ENCODE data around the gene SIGLECL1. TPM values are rescaled to one million over a fixed set of nuclear protein-coding genes. Genes with fewer than 3 reads are reported as not detected.

Gene SIGLECL1
- polyA plus RNA-seq, 3 donors: not detected

DNA sequence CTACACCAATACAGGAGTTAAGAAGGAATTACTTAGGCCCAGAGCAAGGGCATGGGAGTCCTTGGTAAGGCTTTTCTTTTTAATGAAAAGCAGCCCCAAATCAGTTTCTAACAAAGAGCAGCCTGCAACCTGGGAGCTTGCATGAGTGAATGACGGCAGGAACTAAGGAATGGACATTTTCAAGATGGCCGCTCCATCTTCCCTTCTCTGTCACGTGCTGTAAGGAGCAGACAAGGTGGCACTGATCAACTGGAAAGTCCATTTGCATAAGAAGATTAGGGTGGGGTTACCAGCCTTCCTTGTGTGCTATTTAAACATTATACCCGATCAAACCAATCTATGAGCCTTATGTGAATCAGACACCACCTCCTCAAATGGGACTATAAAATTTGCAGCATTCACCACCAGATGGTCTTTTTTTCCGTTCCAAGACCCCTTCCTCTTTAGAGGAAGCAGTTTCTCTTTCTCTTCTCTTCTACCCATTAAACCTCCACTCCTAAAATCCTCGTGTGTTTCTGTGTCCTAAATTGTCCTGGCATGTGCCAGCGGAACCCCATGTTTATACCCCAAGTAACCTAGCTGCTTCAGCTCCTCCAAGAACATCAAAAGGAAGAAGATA, 2.8 kb upstream of the SIGLECL1 start:
- no peak overlapping the region for H3K27ac ChIP-seq (ENCODE audit: low read depth, low read length)
- WGBS, 3 donors: 71 to 73% (median 72%) methylated on average over 7 of the region's 7 CpGs

- WGBS, 3 donors: 72 to 87% (median 78%) methylated on average over 9 of the region's 9 CpGs
- no peak overlapping the region for H3K27ac ChIP-seq (ENCODE audit: low read depth, low read length)
Measured at GRCh38 chr19:51251468-51251820, 564 bp downstream of the SIGLECL1 start.

DNA sequence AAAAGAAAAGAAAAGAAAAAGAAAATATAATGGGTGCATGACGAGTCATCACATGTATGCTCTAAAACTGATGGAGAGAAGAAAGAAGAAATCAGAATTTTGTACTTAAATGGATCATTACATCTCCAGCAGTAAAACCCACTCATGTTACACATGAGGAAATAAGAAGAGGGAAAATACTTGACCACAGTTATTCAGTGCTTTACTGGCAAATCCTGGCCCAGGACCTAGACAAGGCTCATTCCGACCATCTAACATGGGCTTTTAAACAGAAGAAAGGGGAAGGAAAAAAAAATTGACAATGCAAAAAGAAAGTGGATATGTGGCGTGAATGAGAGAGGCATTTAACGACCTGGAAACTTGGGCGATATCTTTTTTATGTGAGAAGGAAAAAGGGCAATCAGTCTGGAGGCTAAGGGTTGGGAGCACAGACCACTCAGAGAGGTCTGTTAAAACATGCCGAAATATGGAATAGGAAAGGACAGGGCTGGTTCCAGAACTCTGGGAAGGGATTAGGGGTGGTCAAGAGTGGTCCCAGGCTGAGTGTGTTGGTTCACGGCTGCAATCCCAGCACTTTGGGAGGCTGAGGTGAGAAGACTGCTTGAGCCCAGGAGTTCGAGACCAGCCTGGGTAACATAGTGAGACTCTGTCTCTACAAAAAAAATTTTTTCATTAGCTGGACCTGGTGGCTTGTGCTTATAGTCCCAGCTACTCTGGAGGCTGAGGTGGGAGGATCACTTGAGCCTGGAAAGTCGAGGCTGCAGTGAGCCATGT, 1.6 kb downstream of the SIGLECL1 start:
- H3K27ac ChIP-seq (ENCODE audit: low read depth, low read length): no peak overlapping the region
- 71 to 75% (median 72%) methylated on average over 9 of the region's 9 CpGs for WGBS, 3 donors

GRCh38 chr19:51253088-51253806, 2.4 kb downstream of the SIGLECL1 start:
- H3K27ac ChIP-seq (ENCODE audit: low read depth, low read length): no peak overlapping the region
- 80 to 100% (median 82%) methylated on average over 1 of the region's 1 CpG for WGBS, 3 donors

DNA sequence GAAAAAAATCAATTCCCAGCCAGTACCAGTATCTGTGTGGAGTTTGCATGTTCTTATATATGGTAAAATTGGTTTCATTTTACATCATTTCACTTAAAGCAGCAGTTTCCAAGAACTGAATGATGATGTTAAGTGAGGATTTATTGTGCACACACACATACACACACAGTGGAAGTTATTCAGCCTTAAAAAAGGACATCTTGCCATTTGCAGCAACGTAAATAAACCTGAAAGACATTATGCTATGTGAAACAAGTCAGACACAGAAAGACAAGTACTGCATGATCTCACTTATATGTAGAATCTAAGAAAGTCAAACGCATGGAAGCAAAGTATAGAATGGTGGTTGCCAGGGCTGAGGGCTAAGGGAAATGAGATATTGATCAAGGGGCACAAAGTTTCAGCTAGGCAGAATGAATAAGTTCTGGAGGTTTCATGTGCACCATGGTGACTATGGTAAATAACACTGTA, 5.3 kb downstream of the SIGLECL1 start:
- 44 to 67% (median 56%) methylated on average over 2 of the region's 2 CpGs for WGBS, 3 donors
- no peak overlapping the region for H3K27ac ChIP-seq (ENCODE audit: low read depth, low read length)

DNA sequence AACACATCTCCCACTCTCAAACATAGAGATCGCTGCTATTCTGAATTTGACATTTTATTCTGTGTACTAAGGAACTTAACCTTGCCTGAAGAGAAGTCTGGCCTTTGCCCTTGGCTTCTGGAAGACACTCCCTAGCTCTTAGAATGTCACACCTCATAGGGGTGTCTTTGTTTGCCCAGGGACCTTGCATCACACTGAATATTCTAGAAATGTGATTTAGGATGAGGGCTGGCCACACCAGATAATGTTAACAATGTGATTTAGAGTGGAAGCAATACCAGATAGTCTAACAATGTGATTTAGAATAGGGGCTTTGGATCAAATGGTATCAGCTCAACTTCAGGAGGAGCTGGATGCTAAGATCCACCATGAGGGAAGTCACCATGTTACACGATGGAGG, 6.6 kb downstream of the SIGLECL1 start:
- H3K27ac ChIP-seq (ENCODE audit: low read depth, low read length): no peak overlapping the region
- WGBS, 3 donors: 68 to 87% (median 84%) methylated on average over 2 of the region's 2 CpGs

DNA sequence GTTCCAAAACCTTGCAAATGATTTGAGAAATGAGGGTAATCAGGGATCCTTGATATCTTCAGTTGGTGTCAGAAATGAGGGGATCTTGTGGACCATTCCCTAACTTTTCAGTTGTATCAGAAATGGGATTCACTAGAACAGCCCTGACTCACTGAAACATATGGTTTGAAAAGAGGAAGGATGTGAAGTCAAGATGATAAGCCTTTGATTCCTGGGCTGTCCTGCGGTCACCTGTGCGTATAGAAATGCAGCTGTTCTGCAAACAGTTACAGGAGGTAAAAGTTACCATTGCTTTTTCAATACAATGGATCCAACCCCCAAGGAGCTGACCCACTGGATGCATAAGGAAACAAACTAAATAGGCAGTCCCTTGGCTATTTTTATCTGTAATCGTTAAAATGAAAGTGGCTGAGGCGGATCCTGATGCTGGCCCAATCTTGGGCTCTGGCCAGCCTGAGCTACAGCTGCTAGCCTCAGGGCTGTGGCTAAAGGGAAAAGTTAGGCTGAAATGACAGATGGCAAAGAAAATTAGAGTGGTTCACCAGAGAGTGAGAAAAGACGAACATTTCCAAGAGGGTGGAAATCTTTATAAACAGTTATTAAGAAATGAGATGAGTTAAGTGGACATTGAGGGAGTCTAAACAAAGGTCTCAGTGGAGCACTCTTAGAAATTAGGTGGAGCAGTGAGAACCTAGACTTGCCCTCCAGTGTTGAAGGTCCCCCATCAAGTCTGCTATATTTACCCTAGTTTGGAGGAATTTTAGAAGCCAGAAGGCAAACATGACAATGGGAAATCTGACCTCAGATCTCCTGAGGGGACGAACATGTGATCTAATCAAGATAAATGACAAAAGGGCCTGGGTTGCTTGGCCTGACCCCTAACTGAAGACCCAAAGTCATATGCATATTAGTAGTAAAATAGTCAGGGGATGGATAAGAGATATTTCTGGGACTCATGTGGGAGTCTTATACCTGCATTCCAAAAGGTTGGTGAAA, 7.6 kb downstream of the SIGLECL1 start:
- 37 to 55% (median 38%) methylated on average over 6 of the region's 6 CpGs for WGBS, 3 donors
- H3K27ac ChIP-seq (ENCODE audit: low read depth, low read length): no peak overlapping the region

GRCh38 chr19:51259348-51260245, 8.7 kb downstream of the SIGLECL1 start:
- no peak overlapping the region for H3K27ac ChIP-seq (ENCODE audit: low read depth, low read length)
- 23 to 27% (median 26%) methylated on average over 5 of the region's 5 CpGs for WGBS, 3 donors

GRCh38 chr19:51263808-51264207, 12.9 kb downstream of the SIGLECL1 start:
- no peak overlapping the region for H3K27ac ChIP-seq (ENCODE audit: low read depth, low read length)
- WGBS, 3 donors: 66 to 74% (median 71%) methylated on average over 4 of the region's 4 CpGs

DNA sequence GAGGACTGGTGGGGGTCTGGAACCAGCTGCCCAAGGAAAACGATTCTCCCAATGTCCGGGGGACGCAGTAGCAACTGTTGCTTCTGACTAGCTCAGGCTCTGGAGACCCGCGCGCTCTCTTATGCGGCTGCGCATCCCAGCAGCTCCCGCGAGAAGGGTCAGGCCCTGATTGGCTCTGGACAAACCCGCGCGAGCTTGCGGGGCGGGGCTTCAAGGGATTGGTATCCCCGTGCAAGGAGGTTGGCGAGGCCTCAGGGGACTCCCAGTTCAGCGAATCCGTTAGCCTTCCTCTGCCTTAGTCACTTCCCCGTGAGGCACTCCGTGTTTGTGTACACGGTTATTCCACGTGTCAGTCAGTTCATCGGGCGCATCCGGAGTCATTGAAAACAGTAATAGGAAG, 20.2 kb downstream of the SIGLECL1 start:
- WGBS, 3 donors: 50 to 58% (median 55%) methylated on average over 26 of the region's 26 CpGs
- no peak overlapping the region for H3K27ac ChIP-seq (ENCODE audit: low read depth, low read length)

- WGBS, 3 donors: 49 to 59% (median 51%) methylated on average over 6 of the region's 6 CpGs
Measured at GRCh38 chr19:51272183-51272810, 21.4 kb downstream of the SIGLECL1 start.

DNA sequence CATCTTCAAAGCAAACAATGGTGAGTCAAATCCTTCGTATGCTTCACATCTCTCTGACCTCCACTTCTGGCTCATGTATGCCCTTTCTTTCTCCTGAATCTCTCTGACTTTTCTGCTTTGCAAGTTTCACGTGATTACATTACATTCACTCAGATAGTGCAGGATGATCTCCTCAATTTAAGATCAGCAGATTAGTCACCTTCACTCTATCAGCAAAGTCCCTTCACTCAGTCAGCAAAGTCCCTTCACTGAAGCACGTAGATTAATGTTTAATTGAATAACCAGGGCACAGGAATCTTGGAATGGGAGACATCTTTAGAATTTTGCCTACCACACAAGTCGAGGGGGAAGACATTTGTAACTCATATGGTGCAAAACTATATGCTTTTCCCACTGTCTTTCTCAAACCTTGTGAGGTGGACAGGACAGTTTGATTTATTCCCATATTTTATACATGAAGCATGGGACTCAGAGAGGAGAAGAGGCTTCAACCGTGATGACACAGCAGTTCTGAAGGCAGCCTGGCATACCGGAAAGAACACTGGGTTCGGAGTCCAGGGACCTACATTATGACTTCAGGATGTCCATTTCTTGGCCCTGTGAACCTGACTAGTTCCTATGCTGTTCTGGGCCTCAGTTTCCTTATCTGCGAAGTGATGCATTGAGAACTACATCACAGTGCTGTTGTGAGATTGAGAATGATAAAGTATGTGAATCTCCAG, 23.3 kb downstream of the SIGLECL1 start:
- WGBS, 3 donors: 68 to 86% (median 86%) methylated on average over 8 of the region's 8 CpGs
- H3K27ac ChIP-seq (ENCODE audit: low read depth, low read length): no peak overlapping the region

More at GRCh38 chr19:51272183-51272810, 21.4 kb downstream of the SIGLECL1 start:
- H3K27ac ChIP-seq (ENCODE audit: low read depth, low read length): no peak overlapping the region

- WGBS, 3 donors: 58 to 70% (median 64%) methylated on average over 3 of the region's 3 CpGs
- no peak overlapping the region for H3K27ac ChIP-seq (ENCODE audit: low read depth, low read length)
Measured at GRCh38 chr19:51277112-51277511, 26.2 kb downstream of the SIGLECL1 start.

DNA sequence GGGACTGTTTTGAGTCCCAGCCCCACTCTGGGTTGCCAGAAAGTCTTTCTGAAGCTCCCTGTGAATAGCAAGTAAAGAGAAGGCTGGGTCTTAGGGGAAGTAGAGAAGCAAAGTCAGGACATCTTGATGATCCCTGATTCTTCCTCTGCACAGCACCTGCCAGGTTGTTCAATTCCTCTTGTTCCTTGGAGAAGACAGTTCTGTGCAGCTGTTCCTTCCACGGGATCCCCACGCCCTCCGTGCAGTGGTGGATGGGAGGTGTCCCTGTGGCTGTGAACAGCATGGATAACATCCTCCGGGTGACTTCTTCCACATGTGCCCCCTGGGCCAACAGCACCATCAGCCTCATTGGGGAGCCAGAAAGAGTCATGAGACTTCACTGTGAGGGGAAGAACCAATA, 31.5 kb downstream of the SIGLECL1 start:
- WGBS, 3 donors: 84 to 86% (median 84%) methylated on average over 4 of the region's 4 CpGs
- H3K27ac ChIP-seq (ENCODE audit: low read depth, low read length): no peak overlapping the region

- no peak overlapping the region for H3K27ac ChIP-seq (ENCODE audit: low read depth, low read length)
- WGBS, 3 donors: 67 to 78% (median 68%) methylated on average over 3 of the region's 3 CpGs
Measured at GRCh38 chr19:51285682-51286081, 34.8 kb downstream of the SIGLECL1 start.

GRCh38 chr19:51289635-51290034, 38.8 kb downstream of the SIGLECL1 start:
- 48 to 88% (median 85%) methylated on average over 1 of the region's 1 CpG for WGBS, 3 donors

More at GRCh38 chr19:51289635-51290034, 38.8 kb downstream of the SIGLECL1 start:
- H3K27ac ChIP-seq (ENCODE audit: low read depth, low read length): no peak overlapping the region

Measured in adipose tissue (tissue), 3 donors.